ENCODE measurements around the gene TSC1.
A peak's percentile ranks its signal among the peaks of the same experiment; 100 is the strongest.

TSC1 gene

DNA sequence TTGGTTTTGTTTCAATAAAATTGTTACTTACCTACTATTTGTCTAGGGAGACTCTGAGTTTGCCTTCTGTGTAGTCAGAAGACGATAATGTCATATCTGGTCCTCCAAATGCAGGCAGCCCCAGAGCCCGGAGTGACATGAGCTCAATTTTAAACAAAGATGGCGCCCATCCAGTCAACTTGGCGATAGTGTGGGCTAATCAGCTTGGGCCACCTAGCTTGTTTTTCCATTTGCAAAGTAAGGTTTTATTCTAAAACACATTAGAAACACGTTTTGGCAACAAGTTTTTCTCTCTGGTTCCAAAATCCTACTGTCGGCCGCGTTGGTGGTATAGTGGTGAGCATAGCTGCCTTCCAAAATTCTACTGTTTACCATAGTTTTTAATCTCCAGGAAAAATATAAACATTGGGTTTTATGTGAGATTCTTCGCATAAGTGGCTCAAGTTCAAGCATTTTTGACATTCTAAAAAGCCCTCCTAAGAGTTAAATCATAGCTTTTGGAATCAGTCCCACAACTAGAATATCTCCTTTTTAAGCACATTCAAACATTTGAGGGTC lies 13.2 kb downstream of the TSC1 start:
- DNase-seq: no peak

DNA sequence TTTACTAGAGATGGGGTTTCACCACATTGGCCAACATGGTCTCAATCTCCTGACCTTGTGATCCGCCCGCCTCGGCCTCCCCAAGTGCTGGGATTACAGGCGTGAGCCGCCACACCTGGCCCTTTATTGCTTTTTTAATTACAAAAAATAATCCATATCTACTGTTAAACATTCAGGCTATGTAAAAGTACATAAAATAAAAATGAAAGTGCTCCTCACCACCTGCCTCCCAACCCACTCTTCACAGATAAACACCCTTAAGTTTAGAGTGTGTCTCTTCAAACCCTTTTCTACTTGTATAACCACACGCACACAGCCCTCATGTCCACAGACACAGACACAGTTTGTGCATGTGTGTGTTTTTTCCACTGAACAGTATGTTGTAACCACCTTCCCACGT lies 16.7 kb downstream of the TSC1 start:
- no peak for DNase-seq

DNA sequence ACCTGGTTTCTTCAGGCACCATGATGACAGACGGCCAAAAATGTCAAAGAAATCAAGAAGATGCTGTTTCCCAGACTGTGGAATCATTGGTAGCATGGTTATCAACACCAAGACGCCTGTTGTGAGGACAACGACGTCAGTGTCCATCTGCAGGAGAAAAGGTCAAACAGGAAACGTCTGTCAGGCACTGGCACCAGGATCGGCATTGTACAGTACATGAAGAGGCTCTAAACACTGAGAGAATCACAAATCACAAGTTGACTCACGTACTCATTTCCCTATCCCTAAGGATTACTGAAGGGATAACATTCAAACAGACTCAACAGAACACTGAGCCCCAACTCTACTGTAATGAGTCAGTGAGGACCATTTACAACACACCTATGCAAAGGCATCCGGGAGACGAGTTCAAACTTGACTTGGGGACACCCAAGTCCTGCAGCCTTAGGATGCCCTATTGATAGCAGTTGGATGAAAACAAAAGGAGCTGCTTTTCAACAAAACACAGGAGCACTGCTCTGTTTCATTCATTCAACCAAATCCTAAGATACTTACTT lies 21.0 kb downstream of the TSC1 start:
- no peak for DNase-seq

DNA sequence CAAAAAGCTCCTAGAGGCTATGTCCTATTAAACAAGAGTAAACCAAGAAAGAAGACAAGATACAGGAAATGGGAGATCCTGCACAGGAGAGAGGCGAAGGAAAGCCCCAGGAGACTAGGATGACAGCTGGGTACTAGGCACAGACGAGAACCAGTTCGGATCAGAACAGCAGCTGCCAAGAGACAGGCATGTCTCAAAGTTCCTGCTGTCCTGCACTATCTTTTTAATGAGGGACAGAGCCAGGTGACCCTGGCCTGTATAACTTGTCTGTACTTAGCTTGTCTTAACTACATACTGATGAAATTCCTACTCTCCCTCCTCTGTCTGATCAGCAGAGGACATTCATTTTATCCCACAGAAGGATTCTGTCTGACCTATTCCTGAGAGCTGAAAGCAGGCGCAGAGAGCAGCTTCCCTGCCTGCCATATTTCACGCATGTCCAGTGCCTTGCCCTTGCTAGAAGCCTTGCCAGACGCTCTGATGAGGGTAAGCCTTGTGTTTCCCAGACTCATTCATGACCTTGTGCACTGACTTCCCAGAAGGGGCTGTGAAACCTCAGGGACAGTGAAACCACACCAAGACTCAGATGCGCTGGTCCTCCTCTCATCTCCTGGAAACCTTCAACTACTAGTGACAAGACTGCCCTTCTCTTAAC lies 24.7 kb downstream of the TSC1 start:
- DNase-seq: no peak

DNA sequence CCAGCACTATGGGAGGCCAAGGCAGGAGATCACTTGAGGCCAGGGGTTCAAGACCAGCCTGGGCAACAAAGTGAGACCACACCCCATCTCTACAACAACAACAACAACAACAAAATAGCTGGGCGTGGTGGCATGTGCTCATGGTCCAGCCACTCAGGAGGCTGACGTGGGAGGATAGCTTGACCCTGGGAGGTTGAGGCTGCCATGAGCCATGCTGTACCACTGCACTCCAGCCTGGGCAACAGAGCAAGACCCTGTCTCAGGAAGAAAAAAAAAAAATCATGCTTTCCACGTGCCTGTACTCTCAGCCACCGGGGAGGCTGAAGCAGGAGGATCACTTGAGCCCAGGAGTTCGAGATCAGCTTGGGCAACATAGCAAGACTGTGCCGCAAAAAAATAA lies 29.5 kb downstream of the TSC1 start:
- no peak for DNase-seq

DNA sequence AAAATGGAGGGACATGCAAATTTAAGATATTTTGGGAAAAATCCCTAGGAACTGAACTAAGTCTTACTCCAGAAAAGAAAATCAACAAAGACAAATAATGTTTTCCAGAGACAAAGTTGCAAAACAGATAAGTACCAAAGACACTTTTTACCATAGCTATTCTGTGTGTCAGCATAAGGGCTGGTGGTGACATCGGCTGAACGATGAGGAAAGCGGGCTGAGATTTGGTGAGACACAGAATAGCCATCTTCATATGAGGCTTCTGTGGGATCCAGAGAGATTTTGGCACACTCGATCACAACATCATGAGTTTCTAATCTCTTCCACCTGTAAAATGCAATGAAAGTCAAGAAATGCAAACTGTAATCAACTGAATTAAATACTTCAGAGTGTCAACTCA lies 32.3 kb downstream of the TSC1 start:
- no peak for DNase-seq

DNA sequence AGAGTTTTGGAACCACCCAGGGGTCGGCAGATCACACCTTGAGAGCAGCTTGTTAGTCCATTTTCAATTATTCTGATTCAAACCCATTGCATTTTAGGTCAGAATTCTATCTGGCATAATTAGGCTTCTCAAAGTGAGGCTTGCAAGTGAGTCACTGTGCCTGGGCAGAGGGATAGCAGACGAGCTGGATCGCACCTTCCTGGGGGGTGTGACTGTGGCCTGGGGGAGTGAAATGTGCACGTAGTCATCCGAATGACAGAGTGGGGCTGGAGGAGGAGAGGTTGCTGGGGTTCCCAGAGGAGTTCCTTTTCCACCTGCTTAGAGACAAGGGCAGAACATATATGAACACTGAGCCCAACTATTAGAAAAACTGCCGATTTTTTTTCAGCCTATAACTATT lies 34.0 kb downstream of the TSC1 start:
- no peak for DNase-seq

DNA sequence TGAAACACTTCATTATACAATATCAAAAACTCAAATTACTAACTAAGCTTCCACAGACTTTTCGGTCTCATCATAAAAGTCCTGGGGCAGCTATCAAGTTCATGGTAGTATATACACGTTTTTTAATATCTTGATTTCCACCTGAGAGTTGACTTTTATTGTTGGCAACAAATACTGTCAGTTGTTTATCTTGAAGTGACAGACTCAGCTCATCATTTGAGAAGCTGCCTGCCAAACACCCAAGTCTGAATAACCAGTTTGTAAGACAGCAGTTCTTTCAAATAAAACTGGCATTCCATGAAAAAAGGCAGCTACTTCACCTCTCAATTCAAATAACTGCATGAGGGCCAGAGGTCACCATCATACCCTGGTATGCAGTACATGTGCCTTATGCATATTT lies 35.1 kb downstream of the TSC1 start:
- DNase-seq: no peak

DNA sequence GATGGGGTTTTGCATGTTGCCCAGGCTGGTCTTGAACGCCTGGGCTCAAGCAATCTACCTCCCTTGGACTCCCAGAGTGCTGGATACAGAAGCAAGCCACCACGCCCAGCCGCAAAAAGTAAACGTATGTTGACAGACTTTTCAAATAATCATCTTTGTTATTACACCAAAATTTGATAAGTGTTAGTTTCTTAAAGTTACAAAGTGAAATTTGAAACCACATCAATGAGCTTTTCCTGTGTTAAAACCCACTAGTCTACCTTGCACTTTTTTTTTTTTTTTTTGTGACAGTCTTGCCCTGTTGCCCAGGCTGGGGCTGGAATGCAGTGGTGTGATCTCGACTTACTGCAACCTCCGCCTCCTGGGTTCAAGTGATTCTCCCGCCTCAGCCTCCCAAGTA lies 35.8 kb downstream of the TSC1 start:
- peak; percentile 16 for DNase-seq

DNA sequence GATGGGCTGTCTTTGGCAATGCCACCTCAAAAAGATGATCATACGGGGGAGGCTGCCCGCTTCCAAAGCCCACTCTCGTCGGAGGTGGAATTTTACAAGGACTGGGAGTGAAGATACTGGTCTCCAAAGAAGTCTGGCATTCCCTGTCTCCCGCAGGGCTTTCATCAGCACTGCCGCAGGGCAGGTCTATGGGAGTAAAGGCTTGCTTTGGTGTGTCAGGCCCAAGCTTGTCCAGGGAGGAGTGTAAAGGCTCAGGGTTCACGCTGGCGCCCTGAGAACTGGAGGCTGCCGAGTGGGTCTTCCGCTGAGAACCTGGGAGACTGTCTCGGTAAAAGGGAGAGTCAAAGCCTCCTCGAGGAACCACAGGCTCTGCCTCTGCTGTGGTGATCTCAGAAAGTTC lies 38.7 kb downstream of the TSC1 start:
- DNase-seq: no peak

DNA sequence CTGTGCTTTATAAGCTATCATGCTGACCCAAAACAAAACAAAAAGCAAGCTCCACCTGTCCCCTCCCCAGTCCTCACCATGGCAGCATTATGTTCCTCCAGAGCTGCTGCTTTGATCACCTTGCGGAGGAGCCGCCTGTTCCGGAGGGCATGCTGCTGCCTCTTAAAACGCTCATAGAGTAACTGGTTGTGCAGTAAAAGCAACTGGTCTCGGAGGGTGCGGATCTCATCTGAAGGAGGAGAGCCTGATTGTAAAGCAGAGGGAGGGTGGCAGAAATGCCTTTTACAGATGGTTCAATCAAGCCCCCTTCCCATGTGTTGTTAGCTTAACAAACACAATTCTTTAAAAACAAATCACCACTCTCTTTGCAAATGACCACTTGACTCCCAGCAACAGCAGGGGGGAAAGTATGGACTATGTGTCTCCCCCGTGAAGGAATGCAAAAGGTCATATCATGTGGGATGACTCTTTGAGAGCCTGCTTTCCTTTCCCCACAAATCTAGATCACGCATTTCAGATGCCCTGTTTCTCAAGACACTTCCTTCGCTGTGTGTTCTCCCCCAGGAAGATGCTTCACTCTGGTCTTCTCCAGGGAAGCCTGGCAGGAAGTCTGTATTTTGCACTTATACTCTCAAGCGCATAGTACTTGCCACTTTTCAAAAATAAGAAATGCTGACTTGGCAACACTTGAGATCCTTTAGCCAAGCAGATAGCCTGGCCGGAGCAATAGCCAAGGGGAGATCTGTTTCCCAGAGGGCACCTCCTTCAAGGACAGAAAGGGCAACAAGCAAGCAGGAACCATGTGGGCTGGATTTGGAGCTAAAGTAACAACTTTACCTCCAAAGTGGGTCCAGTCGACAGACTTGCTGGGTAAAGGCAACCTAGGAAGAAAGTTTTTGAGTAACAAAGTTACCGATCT lies 40.6 kb downstream of the TSC1 start:
- DNase-seq: no peak

DNA sequence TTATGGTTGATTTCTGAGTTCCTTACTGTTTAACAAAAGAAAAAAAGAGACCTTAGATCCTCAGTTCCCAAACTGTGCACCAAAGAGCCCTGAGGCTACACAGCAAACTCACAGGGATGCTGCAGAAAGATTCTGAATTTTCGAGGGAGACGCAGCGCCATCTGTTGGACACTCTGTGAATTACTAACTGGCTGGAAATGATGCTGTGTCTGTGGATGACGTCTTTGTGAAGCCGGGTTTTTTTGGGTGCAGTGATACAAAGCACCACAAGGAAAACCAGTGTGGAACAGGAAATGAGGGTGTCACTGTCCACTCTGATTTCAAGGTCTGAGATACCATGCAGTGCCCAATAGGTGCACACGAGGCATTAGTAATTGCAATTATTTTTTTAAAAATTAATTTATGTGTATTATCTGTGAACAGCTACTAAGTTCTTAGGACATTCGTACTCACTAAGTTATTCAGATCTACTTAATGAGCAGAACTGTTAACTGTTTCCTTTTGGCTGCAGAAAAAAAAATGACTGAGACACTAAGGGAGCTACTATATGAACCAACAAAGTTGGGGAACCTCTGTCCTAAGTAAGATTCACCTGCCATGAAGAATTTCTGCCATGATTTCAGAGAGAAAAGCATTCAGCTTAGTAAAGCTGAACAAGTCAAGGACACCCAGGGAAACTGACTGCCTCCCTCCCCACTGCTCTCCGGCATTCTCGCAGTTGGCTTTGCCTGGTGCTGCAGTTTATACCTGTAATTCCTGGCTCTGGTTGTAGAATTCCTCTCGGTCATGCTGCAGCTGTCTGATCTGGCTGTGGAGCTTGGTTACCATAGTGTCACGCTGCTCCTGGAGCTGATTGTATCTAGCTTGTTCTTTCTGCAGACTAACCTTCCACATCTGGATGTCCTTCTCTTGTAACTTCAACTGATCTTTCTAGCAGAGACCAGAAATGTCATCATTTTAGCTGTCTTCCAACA lies 42.3 kb downstream of the TSC1 start:
- peak; percentile 77 for DNase-seq

DNA sequence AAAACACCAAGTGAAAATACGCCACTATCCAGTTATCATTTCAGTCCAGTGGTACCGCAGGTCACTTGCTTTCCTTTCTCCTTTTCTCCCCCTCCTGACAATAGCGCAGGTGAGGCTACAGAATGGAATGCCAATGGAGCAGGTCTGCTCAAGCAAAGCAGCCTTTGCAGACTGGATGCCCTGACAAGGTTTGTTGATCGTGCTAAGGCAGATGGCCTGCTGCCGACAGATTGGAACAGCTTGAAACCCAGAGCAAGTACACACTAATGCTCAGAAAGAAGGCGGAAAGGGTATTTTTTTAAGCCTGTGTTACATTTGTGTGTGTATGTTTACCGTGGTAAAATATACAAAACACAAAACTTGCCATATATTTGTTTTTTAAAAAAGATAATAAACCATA lies 46.4 kb downstream of the TSC1 start:
- DNase-seq: no peak

DNA sequence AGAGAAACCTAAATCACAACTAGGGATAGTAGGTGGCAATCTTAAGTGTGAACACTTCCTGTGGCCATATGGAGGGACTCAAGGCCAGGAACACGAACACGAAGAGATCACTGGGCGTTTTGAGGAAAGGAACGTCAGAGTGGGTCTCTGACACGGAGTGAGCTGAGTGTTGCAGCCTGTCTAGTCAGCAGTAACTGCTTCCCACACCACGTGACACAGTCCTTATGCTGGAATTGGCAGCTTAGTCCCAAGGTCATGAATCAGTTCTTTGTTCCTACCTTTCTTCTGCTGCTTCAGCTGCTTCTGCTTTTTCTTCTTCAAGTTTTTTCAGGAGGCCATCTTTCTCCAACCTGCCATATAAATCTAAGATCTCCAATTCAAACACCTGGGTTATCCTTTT lies 47.5 kb downstream of the TSC1 start:
- DNase-seq: no peak

DNA sequence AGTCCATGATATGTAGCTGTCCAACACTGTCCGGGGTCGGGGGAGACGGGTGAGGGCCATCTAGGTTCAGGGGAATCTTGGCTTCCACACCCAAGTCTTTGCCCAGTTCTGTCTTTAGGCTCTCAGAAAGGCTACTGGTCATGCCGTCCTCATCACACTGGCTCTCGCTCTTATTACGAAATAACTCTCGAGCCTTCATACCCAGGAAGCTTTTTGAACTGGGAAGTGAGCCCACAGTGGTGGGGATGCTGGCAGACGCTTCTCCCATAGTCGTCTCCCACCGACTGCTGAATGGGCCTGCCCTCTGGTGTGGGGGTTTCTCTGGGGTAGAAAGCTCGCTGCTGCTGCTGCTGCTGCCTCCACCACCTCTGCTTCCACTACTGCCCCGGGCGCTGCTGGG lies 48.2 kb downstream of the TSC1 start:
- DNase-seq: no peak

DNA sequence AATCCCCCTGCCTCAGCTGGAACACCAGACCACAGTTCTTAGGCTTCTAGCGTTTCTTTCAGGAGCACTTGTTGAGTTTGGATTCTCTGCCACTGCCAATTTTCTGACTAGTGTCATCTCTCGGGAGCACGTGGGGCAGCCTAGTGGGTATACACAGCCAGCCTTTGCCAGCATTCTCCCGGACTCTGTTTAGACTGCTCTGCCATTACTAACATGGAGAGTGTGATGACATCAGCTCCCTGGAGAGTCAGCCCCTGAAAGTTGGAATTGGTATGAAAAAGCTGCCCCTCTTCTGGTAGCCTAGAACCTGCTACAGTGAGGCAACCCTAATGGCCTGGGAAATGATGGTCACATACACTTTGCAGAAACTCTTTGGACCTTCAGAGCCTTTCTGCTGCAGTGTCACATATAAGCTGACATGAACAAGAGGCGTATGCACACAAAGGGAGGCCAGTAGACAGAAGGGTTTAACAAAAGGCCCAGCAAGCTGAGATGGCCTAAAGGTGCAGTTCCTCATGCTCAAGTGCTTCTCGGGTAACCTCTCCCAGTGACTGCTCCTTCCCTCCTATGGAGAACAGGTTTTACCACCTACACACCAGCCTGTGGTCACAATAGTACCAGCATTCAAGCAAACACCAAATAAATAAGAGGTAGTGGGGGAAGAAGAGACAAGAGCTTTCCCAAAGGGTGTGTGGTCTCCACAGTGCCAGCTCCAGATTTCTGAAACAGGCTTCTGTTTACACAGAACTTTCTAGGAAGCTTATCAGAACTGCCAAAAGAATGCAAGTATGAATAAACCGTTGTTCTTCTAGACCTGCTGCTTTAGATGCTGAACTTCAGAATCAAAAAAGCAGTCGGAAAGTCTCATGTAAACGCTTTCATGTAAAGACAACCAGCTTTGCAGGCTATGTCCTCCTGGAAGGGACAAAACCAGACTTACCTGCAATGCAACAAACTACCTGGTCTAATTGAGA lies 49.3 kb downstream of the TSC1 start:
- DNase-seq: no peak

DNA sequence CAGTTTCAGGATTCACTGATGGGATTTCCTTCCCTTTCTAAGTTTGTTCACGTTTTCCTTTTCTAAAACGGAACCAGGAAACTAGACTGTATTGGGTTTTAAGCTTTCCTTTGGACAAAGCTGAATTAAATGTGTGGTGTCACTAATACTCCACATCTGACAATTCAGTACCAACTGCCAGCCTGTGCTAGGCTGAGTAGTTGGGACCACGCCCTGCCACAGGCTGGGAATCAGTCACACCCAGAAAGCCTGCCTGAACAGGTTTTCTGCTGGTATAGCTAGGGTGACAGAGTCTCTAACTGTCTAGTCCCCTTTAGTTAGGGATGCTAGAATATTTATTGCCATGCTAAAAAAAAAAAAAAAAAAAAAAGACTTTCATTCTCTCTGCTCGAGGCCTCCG lies 50.1 kb downstream of the TSC1 start:
- no peak for DNase-seq

DNA sequence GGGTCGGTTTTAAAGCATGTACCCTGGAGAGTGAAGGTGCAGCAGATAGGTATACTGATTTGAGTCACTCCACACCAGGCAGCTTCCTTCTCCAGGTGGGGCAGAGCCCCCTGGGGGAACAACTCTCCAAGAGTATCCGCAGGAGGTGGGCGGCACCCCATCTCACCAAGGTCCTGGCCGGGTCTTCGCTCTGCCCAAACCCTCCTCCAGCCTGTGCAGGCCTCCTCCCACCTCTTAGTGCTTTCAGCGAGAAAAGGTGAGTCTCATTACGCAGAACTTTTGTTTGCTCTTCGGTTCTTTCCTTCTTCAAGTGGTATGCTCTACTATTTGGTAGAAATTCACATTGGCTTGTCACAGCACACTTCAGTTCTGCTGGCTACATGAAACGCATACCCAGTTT lies 52.0 kb downstream of the TSC1 start:
- DNase-seq: no peak

DNA sequence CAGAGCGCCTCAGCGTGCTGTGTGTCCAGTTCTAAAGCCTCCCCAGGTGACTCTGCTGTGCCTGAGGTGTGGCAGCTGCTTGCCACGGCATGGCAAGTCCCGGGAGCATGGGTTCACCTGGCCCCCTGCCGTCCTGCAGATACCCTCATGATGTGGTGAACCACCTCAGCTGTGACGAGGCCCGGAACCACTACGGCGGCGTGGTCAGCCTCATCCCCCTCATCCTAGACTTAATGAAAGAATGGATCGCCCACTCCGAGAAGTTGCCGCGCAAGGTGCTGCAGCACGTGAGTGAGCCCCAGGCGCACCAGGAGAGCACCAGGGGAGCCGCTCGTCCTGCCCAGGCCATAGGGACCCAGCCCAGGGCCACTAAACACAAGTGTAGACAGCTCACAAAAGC lies 56.3 kb downstream of the TSC1 start:
- DNase-seq: no peak

DNA sequence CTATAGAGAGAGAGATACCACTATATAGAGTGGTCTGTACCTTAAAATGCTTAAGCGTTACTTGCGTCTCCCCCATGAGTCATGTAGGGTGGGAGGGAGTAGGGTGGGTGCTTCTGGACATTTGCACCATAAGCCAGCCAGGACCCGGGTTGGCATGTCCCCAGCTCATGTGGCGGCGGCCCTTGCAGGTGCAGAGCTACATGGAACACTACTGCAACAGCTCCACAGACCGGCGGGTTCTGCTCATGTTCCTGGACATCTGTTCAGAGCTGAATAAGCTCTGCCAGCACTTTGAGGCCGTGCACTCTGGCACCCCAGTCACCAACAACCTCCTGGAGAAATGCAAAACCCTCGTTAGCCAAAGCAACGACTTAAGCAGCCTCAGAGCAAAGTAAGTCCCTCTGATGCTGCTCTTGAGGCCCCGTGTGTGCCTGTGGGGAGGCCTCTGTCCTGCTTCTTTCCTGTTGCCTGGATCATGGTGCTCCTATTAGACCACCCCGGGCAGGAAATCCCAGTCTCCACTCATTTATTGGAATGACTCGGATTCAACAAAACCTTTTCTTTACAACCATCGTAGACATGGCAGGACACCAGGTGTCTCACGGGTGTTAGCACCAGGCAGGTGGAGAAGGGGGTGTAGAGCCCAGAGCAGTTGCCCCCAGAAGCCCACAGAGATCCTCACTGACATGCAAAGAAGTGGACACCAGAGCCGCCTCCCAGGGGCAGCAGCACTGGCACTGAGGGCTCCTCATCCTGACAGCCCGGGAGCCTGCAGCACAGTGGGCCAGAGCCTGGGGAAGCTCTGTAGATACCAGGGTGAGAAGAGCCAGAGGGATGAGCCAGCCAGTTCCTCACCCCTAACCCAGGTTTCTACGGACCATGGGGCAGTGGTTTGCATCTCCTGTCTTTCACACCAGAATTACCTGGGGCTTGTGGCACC lies 57.0 kb downstream of the TSC1 start:
- no peak for DNase-seq

Data from activated CD4-positive, alpha-beta T cell treated with anti-CD3 and anti-CD28 coated beads, Interleukin-2, amount 50 U/mL, for 1 hour (primary cell).